ENCODE measurements around the gene KIAA0930. TPM values are rescaled to one million over a fixed set of nuclear protein-coding genes. Genes with fewer than 3 reads are reported as not detected.
"Not testable (repeated sequence)": the region's sequence is repeated elsewhere in the genome, so short reads cannot be mapped to it uniquely, and the experiment has no call there.

The KIAA0930 gene
- total RNA-seq, 2 donors from 2014 or later: 38.5 to 44.8 TPM

GRCh38 chr22:45259754-45260394 is 19.2 kb upstream of the KIAA0930 start:
- H3K4me1 ChIP-seq: no peaks in the 10 kb centered on the region
- no peak overlapping the region for H3K9ac ChIP-seq (ENCODE audit: low read depth in 2 of 2, low read length in 2 of 2)
- no peak for TF ChIP-seq CTCF (IDR thresholded peaks at IDR 0.05)
- no peak for DNase-seq
- no peak overlapping the region for H3K4me3 ChIP-seq
- H3K27ac ChIP-seq: no peak overlapping the region
- no peaks in the 10 kb centered on the region for H3K27me3 ChIP-seq
- H3K9me3 ChIP-seq: no peaks in the 10 kb centered on the region
- intact Hi-C loops (cut with DNase I): loop anchor here (5.0 kb wide), 1 partner anchor 158 kb away; no protein-coding TSS in a partner anchor
- no peaks in the 10 kb centered on the region for H3K36me3 ChIP-seq

GRCh38 chr22:45257941-45258340 is 17.2 kb upstream of the KIAA0930 start:
- H3K27ac ChIP-seq; H3K9ac ChIP-seq (ENCODE audit: low read depth in 2 of 2, low read length in 2 of 2); H3K9me3 ChIP-seq: not testable (repeated sequence)

GRCh38 chr22:45254789-45255278 is 14.1 kb upstream of the KIAA0930 start:
- no peak for DNase-seq
- H3K9ac ChIP-seq (ENCODE audit: low read depth in 2 of 2, low read length in 2 of 2): no peak overlapping the region
- intact Hi-C loops (cut with DNase I): no loop called here
- H3K4me1 ChIP-seq: no peaks in the 10 kb centered on the region
- H3K27ac ChIP-seq: no peak overlapping the region
- no peaks in the 10 kb centered on the region for H3K9me3 ChIP-seq
- no peaks in the 10 kb centered on the region for H3K36me3 ChIP-seq
- H3K4me3 ChIP-seq: no peak overlapping the region
- no peaks in the 10 kb centered on the region for H3K27me3 ChIP-seq
- TF ChIP-seq CTCF (IDR thresholded peaks at IDR 0.05): no peak

More at GRCh38 chr22:45257941-45258340, 17.2 kb upstream of the KIAA0930 start:
- intact Hi-C loops (cut with DNase I); H3K4me3 ChIP-seq; H3K27me3 ChIP-seq; DNase-seq; H3K36me3 ChIP-seq; H3K4me1 ChIP-seq: not testable (repeated sequence)

- H3K36me3 ChIP-seq: no peaks in the 10 kb centered on the region
- H3K9ac ChIP-seq (ENCODE audit: low read depth in 2 of 2, low read length in 2 of 2): no peak overlapping the region
- no peaks in the 10 kb centered on the region for H3K9me3 ChIP-seq
- no peak overlapping the region for H3K4me3 ChIP-seq
- no peak for DNase-seq
- H3K27ac ChIP-seq: no peak overlapping the region
- no peak for TF ChIP-seq CTCF (IDR thresholded peaks at IDR 0.05)
- no peaks in the 10 kb centered on the region for H3K4me1 ChIP-seq
- H3K27me3 ChIP-seq: no peaks in the 10 kb centered on the region
- intact Hi-C loops (cut with DNase I): no loop called here
These were observed 13.7 kb upstream of the KIAA0930 start for GRCh38 chr22:45254388-45254787.

GRCh38 chr22:45253039-45253641 is 12.4 kb upstream of the KIAA0930 start:
- TF ChIP-seq CTCF (IDR thresholded peaks at IDR 0.05): no peak

GRCh38 chr22:45251825-45252224 is 11.1 kb upstream of the KIAA0930 start:
- no peaks in the 10 kb centered on the region for H3K4me1 ChIP-seq
- no peaks in the 10 kb centered on the region for H3K36me3 ChIP-seq
- no peak overlapping the region for H3K27ac ChIP-seq
- intact Hi-C loops (cut with DNase I): no loop called here
- H3K4me3 ChIP-seq: no peak overlapping the region
- TF ChIP-seq CTCF (IDR thresholded peaks at IDR 0.05): no peak
- H3K9me3 ChIP-seq: no peaks in the 10 kb centered on the region
- H3K27me3 ChIP-seq: no peaks in the 10 kb centered on the region
- no peak overlapping the region for H3K9ac ChIP-seq (ENCODE audit: low read depth in 2 of 2, low read length in 2 of 2)
- no peak for DNase-seq

More at GRCh38 chr22:45253039-45253641, 12.4 kb upstream of the KIAA0930 start:
- no peak overlapping the region for H3K9ac ChIP-seq (ENCODE audit: low read depth in 2 of 2, low read length in 2 of 2)
- H3K36me3 ChIP-seq: no peaks in the 10 kb centered on the region
- no peaks in the 10 kb centered on the region for H3K9me3 ChIP-seq
- H3K27me3 ChIP-seq: no peaks in the 10 kb centered on the region
- no peaks in the 10 kb centered on the region for H3K4me1 ChIP-seq
- no peak overlapping the region for H3K4me3 ChIP-seq
- intact Hi-C loops (cut with DNase I): no loop called here
- DNase-seq: no peak
- no peak overlapping the region for H3K27ac ChIP-seq

Measured in colonic mucosa (tissue), 4 donors.